ENCODE measurements around the gene NMRK2.

DNA sequence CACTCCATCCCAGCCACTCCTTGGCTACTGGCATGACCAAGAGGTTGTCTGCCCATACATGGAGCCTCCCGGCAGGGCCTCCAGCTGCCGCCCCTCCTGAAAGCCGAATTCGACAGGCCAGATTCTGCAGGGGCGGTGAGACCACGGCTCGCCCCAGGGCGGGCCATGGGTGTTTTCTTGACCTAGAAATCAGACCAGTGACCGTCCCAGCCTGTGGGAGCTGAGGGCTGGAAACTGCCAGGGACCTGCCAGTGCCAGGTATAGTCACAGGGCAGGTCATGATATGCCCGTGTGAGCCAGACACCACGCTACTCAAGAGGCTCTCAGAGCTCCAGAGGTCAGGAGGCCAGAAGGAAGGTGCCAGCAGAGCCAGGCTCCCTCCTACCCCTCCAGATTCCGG lies 21.2 kb downstream of the NMRK2 start:
- TF ChIP-seq, protein P1, sequence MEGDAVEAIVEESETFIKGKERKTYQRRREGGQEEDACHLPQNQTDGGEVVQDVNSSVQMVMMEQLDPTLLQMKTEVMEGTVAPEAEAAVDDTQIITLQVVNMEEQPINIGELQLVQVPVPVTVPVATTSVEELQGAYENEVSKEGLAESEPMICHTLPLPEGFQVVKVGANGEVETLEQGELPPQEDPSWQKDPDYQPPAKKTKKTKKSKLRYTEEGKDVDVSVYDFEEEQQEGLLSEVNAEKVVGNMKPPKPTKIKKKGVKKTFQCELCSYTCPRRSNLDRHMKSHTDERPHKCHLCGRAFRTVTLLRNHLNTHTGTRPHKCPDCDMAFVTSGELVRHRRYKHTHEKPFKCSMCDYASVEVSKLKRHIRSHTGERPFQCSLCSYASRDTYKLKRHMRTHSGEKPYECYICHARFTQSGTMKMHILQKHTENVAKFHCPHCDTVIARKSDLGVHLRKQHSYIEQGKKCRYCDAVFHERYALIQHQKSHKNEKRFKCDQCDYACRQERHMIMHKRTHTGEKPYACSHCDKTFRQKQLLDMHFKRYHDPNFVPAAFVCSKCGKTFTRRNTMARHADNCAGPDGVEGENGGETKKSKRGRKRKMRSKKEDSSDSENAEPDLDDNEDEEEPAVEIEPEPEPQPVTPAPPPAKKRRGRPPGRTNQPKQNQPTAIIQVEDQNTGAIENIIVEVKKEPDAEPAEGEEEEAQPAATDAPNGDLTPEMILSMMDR (IDR thresholded peaks at IDR 0.05) = no peak
- no peak for TF ChIP-seq POLR2A (IDR thresholded peaks at IDR 0.05)
